Measurements from ENCODE around the gene DOCK2.

DOCK2 gene

DNA sequence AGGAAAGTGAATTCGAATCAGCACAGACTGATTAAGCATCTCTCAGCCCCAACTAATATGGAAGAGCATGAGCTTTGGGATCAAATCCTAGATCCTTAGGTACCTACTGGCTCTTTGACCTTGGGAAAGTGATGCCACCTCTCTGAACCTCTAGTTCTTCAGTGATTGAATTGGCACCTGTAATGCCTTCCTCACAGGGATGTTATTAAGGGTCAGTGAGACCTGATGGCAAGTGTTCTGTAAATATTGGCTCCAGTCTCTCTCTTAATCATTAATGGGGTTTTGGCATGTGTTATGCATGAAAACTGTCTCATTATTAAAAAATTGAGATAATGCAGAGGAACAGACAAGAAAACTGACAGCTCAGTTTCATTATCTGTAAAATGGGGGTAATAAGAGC lies 227.4 kb downstream of the DOCK2 start:
- no peak for DNase-seq (ENCODE audit: low spot score)

DNA sequence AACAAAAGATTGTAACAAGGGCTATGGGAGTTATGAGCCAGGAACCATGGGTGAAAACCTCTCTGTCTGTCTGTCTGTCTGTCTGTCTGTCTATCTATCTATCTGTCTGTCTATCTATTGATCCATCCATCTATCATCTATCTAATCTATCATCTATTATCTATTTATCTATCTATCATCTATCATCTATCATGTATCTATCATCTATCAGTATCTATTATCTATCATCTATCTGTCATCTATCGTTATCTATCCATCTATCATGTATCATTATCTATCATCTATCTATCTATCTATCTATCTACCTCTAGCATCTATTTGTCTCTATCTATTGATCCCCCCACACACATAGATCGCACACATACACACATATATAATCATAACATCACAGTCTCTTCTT lies 230.3 kb downstream of the DOCK2 start:
- DNase-seq (ENCODE audit: low spot score) = no peak

DNA sequence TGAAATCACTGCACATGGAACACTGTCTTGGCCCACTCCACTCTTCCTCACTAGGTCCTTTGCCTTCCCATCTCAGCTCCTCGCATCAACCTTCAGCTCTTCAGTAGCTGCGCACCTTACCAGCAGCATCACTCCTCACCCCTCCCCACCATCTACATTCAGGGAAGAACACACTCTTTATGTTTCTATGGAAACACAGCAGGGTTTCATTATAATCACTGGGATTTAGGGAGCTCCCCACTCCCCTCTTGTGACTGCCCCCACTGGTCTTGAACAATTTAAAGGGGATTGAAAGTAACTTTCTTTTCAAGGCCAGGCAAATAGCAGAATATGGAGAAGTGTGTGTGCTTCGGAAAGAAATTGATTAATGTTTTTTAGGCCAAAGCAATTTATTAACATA lies 232.0 kb downstream of the DOCK2 start:
- no peak for DNase-seq (ENCODE audit: low spot score)

DNA sequence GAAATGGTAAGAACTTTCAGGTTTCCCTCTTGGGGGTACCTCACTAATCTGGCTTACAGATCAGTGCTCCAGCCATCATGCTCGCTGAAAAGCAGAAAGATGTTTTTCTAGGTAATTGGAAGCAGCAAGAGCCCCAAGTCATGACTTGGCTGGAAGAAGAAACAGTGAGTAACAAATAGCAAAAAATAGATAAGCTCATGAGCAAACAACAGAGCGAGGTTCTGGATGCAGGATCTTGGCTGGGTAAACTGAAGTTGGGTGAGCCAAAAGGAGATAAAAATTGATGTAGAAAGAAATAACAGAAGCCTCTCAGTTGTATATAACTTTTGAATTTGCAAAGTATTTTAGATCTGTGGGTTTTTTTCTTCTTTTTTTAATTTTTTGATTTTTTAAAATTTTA lies 233.1 kb downstream of the DOCK2 start:
- no peak for DNase-seq (ENCODE audit: low spot score)

DNA sequence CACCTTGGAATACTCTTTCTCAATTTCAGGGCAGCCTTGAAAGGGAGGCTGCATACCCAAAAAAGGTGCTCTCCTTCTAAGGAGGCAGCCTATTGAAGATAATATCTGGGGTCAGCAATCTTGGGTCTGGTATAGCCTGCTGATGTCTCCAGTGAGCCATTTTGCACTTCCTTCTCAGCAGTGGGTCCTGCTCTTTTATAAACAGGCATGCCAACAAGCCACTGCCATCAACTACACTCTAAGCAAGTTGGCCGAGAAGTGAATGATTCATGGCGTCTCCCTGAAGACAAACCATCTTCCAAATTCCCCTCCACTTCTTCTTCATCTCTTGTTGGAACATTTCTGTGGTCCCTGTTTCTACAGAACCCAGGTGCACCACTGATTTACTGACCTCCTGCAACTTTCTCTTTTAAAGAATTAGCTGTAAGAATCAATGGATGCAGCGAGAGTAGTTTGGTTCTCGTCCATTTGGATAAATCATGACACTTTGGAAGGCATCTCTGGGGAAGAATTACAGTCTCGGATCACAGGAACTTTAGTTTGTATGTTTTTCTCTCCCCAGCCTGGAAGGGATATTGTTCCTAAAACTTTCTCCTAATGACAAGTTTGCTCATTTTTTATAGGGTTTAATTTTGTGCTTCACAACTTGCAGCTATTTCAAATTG lies 234.9 kb downstream of the DOCK2 start:
- no peak for DNase-seq (ENCODE audit: low spot score)

- DNase-seq (ENCODE audit: low spot score) = no peak
Observed at GRCh38 chr5:169873642-169874041, 236.6 kb downstream of the DOCK2 start.

DNA sequence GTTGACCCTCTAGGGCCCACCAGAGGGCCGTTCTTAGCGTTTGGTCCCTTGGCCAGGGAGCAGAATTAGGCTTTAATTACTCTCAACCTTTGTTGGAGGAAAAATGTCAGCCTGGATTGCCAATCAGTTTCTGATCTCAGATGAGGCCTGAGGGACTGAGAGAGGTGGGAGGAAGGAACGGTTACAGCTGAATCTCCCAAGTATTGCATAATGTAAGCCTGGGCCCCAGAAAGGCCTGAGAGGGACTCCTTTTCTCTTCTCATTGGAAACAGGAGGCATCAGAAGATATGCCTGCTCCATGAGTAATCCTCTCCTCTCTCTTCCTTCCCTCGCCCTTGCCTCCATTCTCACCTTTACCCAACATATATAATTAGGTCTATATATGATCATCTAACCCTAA lies 237.5 kb downstream of the DOCK2 start:
- DNase-seq (ENCODE audit: low spot score) = no peak

GRCh38 chr5:169875091-169875728 lies 238.1 kb downstream of the DOCK2 start:
- no peak for DNase-seq (ENCODE audit: low spot score)

- DNase-seq (ENCODE audit: low spot score) = no peak
Observed at GRCh38 chr5:169875731-169876130, 238.7 kb downstream of the DOCK2 start.

- DNase-seq (ENCODE audit: low spot score) = no peak
Observed at GRCh38 chr5:169876386-169876785, 239.3 kb downstream of the DOCK2 start.

GRCh38 chr5:169880012-169880663 lies 243.1 kb downstream of the DOCK2 start:
- no peak for DNase-seq (ENCODE audit: low spot score)

DNA sequence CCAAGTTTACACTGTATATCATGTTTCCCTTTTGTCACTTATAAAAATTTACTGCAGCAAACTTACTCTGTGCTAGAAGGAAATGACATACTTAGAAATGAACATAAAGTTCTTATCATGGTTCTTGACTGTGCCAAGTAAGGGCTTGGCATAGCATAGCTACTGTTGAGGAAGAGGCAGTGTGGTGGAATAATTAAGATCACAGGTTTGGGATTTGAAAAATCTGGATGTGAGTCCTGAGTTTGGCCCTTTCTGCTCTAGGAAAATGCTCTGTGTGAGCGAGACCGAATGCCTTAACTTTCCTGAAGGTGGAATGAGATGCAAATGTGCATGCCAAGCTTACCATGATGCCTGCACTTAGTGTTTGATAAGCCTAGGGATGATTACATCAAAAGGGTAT lies 243.7 kb downstream of the DOCK2 start:
- DNase-seq (ENCODE audit: low spot score) = no peak

GRCh38 chr5:169881702-169882303 lies 244.7 kb downstream of the DOCK2 start:
- no peak for DNase-seq (ENCODE audit: low spot score)

DNA sequence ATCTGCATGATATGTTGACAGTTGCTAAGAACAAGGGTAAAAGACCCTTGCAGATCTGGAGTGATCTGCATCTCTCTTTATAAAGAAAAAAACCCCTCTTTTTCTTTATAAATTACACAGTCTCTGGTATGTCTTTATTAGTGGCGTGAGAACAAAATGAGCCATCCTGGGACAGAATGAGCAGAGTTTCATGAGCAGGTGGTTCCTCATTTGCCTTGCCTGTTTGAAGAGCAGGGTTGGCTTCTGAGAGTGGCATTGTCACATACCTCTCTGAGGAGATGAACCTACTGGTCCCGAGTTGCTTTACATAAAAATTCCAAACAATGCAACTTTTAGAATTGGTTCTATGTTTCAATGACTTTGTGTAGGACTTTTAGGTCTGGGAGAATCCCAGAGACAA lies 249.0 kb downstream of the DOCK2 start:
- DNase-seq (ENCODE audit: low spot score) = no peak

DNA sequence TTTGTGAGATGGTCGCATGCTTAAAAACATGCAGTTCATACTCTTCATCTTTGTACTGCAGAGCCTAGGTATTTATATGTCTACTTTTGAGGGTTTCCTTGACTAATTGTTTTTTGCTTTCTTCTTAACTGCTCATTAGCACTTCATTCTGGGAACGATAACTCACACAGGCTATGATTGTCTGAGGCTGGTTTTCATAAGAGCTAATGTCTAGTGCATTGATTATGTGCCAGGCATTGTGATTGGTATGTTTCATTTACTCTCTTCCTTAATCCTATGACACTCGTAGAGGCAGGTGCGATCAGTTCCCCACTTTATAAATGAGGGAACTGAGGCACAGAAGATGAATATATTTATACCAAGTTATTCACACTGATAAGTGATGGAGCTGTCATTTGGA lies 249.6 kb downstream of the DOCK2 start:
- DNase-seq (ENCODE audit: low spot score) = no peak

DNA sequence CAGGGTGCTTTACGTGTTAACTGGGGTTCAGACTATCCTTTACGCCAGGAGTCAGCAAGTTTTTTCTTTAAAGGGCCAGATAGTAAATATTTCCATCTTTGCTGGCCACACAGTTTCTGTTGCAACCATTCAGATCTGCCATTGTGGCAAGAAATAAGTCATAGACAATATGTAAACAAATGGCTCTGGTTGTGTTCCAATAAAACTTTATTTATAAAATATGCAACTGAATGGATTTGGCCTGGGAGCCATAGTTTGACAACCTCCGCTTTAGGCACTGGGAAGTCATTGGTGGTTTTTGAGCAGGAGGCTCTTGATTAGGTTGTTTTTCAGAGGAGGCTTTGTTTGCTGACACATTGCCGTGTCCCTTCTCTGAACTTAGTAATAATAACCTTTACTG lies 252.5 kb downstream of the DOCK2 start:
- DNase-seq (ENCODE audit: low spot score) = no peak

DNA sequence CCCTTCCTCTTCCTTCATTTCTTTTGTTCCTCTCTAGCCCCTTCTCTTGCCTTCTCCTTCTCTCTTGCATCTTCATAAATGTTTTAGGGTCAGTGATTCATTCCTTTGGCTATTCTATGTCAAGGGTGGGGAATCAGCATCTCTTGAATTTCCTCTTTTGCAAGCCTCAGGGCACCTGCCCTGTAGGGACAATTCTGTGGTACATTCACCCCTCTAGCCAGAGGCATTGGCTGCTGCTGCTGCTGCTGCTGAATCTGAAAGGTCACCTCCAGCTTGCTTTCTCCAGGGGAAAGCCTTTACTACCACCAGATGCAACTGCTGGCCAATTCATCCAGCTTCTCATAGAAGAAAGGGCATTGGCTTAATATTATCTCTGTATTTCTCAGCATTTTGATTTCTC lies 255.9 kb downstream of the DOCK2 start:
- no peak for DNase-seq (ENCODE audit: low spot score)

DNA sequence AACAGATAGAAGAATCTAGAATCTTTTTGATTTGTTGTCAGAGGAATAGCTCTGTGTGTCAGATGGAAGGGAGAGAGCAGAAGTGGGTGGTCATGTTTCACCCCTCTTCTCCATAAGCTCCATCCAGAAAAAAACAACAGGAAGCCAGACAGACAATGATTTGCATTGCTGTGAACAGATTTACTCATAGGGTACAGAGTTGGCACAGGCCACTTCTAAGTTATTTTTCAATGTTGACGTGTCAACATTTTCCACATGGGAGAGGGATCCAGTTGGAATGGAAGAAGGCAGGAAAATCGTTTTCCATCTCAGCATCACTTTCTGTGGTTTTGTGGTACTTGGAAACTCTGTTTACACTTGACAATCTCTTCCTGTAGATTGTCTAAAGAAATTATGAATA lies 256.5 kb downstream of the DOCK2 start:
- DNase-seq (ENCODE audit: low spot score) = no peak

- peak; percentile 23 for DNase-seq (ENCODE audit: low spot score)
Observed at GRCh38 chr5:169895926-169896325, 258.9 kb downstream of the DOCK2 start.

GRCh38 chr5:169897481-169897880 lies 260.4 kb downstream of the DOCK2 start:
- no peak for DNase-seq (ENCODE audit: low spot score)

- no peak for DNase-seq (ENCODE audit: low spot score)
Observed at GRCh38 chr5:169901896-169902295, 264.8 kb downstream of the DOCK2 start.

- DNase-seq (ENCODE audit: low spot score) = no peak
Observed at GRCh38 chr5:169904059-169904458, 267.0 kb downstream of the DOCK2 start.

GRCh38 chr5:169904508-169904907 lies 267.4 kb downstream of the DOCK2 start:
- no peak for DNase-seq (ENCODE audit: low spot score)
